Type B pancreatic cell (in vitro differentiated cells): Measurements from ENCODE around the gene BNC2. TPM values are rescaled to one million over a fixed set of nuclear protein-coding genes. Genes with fewer than 3 reads are reported as not detected.

Experiments used
- DNase-seq: peaks from one replicate; pipeline ENCODE4 v3.0.0; 2021; ENCODE audit warnings: mixed read lengths; ENCODE audit not compliant: unreplicated experiment; ENCODE audit errors: extremely low spot score
- H3K27ac Mint-ChIP-seq: 2 replicates; pipeline ENCODE4 v1.8.0; 2021; ENCODE audit warnings: mild to moderate bottlenecking, mixed read lengths
- H3K27me3 Mint-ChIP-seq: 2 replicates; pipeline ENCODE4 v1.8.0; 2021; ENCODE audit warnings: mixed read lengths
- H3K36me3 Mint-ChIP-seq: 2 replicates; pipeline ENCODE4 v1.8.0; 2021; ENCODE audit warnings: mixed read lengths
- H3K4me1 Mint-ChIP-seq: one replicate; pipeline ENCODE4 v1.8.0; 2021; ENCODE audit warnings: mixed read lengths; ENCODE audit not compliant: unreplicated experiment
- H3K4me3 Mint-ChIP-seq: 2 replicates; pipeline ENCODE4 v1.8.0; 2021; ENCODE audit warnings: mild to moderate bottlenecking, mixed read lengths
- H3K9me3 Mint-ChIP-seq: 2 replicates; pipeline ENCODE4 v1.8.0; 2021; ENCODE audit warnings: mixed read lengths
- CTCF ChIP-seq: fragments of 200-600 bp; sonication (generic); conservative IDR thresholded peaks from 2 replicates; pipeline ENCODE4 v1.5.0; 2021; ENCODE audit warnings: antibody characterized with exemption, mild to moderate bottlenecking
- total RNA-seq: library from RNA; stranded (reverse); gene quantifications from 2 replicates; pipeline ENCODE4 v1.2.1, GENCODE V29; 2021; ENCODE audit warnings: low replicate concordance

The BNC2 gene
- total RNA-seq, 1 donor from 2014 or later, result 80.9 TPM

- TF ChIP-seq CTCF, result no peak
- Mint-ChIP-seq H3K36me3 (peaks cover 8% of the 10 kb centered on the region), H3K4me3 (no peak overlapping the region), H3K27me3 (no peaks in the 10 kb centered on the region), H3K27ac (no peak overlapping the region), H3K4me1 (peaks cover 64% of the 10 kb centered on the region), H3K9me3 (no peaks in the 10 kb centered on the region)
- DNase-seq, result no peak
These were observed 456.0 kb downstream of the BNC2 start for GRCh38 chr9:16414451-16414850.

- no peaks in the 10 kb centered on the region for H3K9me3 Mint-ChIP-seq
- no peaks in the 10 kb centered on the region for H3K27me3 Mint-ChIP-seq
- no peak for DNase-seq
- peaks cover 8% of the 10 kb centered on the region for H3K36me3 Mint-ChIP-seq
- no peak overlapping the region for H3K27ac Mint-ChIP-seq
- no peak overlapping the region for H3K4me3 Mint-ChIP-seq
- no peak for TF ChIP-seq CTCF
- H3K4me1 Mint-ChIP-seq, result peaks cover 63% of the 10 kb centered on the region
These were observed 456.9 kb downstream of the BNC2 start for GRCh38 chr9:16413509-16414016.

DNA sequence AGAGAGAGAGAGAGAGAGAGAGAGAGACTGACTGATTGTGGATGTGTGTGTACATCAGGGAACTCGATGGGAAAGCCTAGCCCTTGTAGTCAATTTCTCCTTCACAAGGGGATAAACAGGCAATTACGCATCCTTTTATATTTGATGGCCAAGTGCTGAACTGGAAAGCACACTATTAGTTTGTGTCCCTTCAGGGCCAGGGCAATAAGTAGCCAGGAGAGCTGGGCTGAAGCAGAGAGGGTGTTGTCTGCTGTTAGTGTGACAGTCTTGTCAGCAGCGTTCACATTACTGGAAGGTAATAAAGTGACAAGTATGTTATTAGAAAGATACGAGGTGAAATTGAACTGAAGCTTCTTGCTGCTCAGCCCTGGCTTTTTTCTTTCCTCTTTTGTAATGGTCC, 457.7 kb downstream of the BNC2 start:
- Mint-ChIP-seq H3K4me3 (no peak overlapping the region), H3K27me3 (no peaks in the 10 kb centered on the region), H3K36me3 (peaks cover 8% of the 10 kb centered on the region), H3K27ac (no peak overlapping the region), H3K9me3 (no peaks in the 10 kb centered on the region), H3K4me1 (peaks cover 55% of the 10 kb centered on the region)
- TF ChIP-seq CTCF, result no peak
- DNase-seq, result no peak

DNA sequence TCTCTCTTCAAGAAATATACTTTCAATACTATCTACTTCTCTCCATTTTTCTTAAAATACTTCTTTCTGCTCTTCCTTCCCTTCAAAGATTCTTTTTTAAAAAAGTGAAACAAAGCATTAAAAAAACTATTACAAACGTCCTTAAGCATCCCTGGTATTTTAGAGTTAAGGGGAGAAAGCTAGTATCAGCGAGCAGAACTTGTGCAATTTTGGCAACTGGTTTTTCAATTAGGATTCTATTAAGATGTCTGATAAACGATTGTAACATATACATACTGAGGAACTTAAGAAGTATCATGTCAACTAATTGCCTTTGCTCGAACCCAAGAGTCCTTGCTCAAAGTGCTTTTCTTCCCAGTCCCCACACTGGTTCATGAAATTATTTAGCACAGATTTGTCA, 459.2 kb downstream of the BNC2 start:
- Mint-ChIP-seq H3K27me3 (no peaks in the 10 kb centered on the region), H3K27ac (no peak overlapping the region), H3K4me3 (no peak overlapping the region), H3K4me1 (peaks cover 50% of the 10 kb centered on the region), H3K36me3 (peaks cover 8% of the 10 kb centered on the region), H3K9me3 (no peaks in the 10 kb centered on the region)
- DNase-seq, result no peak
- TF ChIP-seq CTCF, result no peak

DNA sequence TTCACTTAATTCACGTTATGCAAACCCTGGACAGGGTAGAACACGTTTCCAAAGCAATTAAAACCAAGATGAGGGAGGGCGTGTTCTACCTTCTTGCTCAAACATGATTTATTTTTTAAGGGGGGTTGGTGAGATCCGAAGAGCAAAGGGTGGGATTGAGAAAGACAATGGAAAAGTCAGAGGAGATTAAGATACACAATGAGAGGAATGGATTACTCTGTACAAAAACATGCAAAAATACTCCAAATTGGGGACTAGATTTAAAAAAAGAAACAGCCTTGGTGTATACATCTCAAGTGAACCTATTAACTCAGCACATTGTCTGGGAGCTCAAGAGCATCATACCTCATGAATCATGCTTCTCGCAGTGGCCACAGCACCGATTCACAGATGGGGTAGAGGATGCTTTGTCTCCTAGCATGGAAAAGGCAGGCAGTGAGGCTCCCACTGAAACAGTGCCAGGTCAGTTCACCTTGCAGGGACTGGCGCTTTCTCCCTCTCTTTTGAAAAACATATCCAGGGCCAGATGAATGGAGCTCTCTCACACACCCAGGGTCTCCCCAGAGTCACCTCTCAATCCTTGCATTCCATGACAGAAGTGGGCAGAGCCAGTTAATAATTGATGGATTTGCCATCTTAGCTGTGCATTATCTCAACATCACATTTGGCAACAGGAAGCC, 459.7 kb downstream of the BNC2 start:
- no peak overlapping the region for H3K27ac Mint-ChIP-seq
- H3K9me3 Mint-ChIP-seq, result no peaks in the 10 kb centered on the region
- no peaks in the 10 kb centered on the region for H3K27me3 Mint-ChIP-seq
- H3K4me1 Mint-ChIP-seq, result peaks cover 51% of the 10 kb centered on the region
- no peak for TF ChIP-seq CTCF
- DNase-seq, result no peak
- H3K4me3 Mint-ChIP-seq, result no peak overlapping the region
- peaks cover 8% of the 10 kb centered on the region for H3K36me3 Mint-ChIP-seq
